GM21515 (cell line): ENCODE measurements around the gene RHOA.
"Not testable (repeated sequence)": the region's sequence is repeated elsewhere in the genome, so short reads cannot be mapped to it uniquely, and the experiment has no call there.

ENCODE experiments used
- ATAC-seq: cut with Tn5 transposase; IDR thresholded peaks from one replicate; pipeline ENCODE4 v1.9.1; 2021; ENCODE audit not compliant: unreplicated experiment

RHOA gene

DNA sequence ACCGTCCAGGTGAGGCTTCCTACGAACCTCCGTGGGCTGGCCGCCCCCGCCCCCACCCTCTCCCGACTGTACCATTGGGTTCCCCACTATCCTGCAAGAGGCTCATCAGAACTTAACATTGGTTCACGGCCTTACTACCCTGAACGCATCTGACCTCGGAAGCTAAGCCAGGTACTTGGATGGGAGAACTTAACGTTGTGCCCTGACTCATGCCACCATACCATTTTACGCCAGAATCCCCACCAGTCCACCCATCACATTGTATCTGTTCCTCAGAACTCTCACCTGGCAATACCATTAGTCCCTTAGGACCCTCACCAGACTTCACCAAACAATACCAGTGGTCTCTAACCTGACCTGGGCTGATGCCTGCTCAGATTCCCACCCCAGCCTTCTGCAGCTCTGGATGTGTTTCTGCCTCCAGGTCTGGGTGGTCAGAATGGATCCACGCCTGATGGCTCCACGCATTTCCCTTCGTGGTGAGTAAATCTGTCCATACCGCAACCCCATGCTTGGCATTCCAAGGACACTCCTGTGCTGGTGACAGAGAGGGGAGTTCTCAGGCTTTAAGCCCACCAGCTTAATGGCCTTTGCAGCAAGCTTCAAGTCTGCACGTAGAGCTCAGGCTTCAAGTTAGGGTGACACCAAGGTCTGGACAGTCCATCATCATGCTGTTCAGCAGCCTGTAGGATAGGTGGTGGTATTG is 1.0 kb upstream of the RHOA start:
- no peak for ATAC-seq

DNA sequence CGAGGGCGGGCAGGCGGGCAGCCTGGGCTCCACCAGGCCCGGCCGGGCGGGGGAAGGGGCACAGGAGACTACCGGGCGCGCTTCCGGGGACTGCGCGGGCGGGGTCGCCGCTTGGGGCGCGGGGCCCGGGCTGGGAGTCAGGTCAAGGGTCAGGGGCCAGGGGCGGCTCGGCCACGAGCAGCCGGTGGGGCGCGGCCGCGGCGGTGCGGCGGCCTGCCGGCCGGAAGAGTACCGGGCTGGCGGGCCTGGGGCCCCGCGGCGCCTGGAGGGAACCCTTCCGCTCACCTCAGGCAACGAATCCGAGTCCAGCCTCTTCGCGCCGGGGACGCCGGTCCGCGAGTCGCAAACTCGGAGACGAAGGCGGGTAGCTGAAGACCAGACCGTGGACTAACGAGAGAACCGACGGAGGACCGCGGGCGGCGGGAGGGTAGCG is 225 bp downstream of the RHOA start:
- ATAC-seq = peak; percentile 28

DNA sequence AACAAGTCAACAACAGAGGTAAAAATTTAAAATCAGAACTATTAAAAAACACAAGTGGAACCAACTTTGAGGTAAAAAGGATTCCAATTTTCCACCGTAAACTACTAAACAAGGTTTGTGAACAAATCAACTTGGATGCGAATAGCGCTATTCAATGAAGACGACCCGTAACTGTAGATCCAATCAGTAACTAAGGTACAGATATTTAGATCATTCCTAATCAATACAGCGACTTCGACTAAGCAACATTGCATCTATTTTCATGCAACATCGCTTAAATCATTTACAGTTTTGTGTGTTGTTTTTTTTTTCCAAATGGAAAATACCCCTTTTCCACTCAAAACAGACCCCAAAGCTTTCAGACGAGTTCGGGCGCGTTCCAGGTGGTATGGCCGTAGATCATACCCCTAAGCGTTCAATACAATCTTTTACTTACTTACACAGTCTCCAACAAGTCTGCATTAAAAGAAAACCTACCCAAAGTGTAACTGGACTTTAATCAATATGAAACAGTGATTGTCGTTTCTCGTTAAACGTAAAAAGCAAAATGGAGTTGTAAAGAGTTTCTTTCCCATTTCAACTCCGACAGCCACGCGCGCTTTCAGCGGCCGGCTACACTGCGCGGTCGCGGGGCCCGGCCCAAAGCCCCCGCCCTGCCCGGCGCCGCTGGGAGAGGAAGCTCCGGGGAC is 786 bp downstream of the RHOA start:
- ATAC-seq = no peak

DNA sequence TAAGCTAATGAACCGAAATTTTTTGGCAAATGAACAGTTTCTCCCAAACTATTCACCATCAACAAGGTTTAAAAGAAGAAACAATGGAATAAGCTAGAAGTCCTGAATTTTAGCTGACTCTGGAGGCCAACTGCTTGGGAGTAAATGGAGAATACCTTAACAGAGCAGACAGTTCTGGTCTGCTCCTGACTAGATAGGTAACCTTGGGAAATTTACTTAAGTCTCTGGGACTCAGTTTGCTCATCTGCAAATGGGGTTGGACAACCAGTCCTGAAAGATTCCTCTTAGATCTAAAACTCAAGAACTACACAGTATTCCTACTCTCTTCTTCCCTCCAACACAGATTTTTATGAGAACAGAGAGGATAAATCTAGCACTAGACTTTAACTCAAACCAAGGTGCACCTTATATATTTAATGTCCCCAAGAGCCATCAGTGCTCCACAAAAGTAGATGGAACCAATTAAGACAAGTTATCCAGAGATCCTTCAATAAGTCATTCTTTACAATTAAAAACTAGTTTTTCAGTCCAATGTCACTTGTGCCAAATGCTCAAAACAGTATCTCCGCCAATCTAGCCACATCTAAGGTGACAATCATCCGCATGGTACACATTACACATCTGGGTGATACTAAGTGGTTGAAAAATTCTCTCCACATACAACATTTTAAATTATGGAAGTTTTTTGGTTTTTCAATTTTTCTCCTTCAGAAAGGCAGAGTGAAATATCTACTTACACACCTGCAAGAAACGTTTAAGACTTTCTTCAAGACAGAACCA is 1.5 kb downstream of the RHOA start:
- no peak for ATAC-seq

DNA sequence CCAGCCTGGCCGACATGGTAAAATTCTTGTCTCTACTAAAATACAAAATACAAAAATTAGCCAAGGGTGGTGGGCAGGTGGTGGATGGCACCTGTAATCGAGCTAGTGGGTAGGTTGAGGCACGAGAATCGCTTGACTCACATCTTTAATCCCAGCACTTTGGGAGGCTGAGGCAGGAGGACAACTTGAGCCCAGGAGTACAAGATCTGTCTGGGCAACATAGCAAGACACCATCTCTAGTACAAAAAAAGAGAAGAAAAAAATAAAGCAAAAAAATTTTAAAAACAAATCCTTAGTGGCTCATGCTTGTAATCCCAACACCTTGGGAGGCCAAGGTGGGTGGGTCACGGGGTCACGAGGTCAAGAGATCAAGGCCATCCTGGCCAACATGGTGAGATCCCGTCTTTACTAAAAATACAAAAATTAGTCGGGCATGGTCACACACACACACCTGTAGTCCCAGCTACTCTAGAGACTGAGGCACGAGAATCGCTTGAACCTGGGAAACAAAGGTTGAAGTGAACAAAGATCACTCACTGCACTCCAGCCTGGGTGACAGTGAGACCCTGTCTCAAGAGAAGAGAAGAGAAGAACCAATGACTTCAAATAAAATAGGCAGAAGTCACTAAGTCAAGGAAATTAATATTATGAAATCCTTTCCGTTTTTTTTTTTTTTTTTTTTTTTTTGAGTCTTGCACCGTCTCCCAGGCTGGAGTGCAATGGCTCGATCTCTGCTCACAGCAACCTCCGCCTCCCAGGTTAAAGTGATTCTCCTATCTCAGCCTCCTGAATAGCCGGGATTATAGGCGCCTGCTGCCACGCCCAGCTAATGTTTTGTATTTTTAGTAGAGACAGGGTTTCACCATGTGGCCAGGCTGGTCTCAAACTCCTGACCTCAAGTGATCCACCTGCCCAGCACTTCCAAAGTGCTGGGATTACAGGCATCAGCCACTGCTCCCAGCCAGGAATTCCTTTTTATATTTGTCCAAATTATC is 4.9 kb downstream of the RHOA start:
- ATAC-seq = no peak

DNA sequence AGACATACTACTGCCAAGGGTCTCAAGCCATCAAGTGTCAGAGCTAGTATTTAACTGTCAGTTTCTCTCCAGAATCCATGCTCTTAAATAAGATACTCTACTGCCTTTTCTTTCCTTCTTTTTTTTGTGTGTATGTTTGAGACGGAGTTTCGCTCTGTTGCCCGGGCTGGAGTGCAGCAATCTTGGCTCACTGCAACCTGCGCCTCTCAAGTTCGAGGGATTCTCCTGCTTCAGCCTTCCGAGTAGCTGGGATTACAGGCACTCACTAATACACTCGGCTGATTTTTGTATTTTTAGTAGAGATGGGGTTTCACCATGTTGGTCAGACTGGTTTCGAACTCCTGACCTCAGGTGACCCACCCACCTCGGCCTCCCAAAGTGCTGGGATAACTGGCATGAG is 6.2 kb downstream of the RHOA start:
- ATAC-seq = not testable (repeated sequence)

DNA sequence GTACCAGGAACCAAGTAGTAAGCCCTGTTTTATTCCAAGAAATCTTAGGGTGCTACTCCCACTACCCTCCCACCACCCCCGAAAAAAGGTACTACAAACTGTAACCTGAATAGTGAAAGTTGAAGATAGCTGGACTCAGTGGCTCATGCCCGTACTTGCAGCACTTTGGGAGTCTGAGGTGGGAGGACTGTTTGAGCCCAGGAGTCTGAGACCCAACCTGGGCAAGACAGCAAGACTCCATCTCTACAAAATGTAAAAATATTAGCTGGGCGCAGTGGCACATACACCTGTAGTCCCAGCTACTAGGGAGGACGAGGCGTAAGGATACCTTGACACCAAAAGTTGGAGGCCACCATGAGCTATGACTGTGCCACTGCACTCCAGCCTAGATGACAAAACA is 7.9 kb downstream of the RHOA start:
- no peak for ATAC-seq

DNA sequence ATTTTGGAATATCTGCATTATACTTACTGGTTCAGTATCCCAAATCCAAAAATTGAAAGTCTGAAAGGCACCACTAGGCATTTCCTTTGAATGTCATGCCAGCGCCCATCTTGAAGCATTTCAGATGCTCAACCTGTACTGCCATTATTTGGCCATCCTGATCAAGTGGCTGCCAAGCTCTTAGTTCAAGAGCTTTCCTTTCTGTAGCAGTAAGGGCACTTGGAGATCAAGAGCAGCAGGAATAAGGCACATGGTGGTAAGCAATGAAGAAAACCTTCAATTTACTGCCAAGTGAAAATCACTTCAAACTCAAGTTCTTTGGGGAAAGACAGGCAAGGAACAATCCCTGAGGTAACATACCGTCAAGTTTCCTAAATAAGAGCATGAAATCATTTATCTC is 10.0 kb downstream of the RHOA start:
- ATAC-seq = no peak

DNA sequence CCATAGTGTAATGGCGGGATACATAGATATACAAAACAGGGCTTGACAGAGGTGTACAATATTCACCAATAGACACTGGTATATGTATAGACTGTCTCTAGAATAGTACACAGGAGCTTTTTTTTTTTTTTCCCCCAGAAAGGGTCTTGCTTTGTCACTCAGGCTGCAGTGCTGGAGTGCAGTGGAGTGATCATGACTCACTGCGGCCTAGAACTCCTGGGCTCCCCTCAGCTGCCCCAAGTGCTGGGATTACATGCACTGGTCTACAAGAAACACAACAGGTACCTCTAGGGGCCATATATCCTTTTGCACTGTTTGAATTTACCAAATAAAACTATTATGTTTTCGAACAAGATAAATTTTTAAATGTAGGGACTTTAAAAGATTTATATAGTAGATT is 12.3 kb downstream of the RHOA start:
- ATAC-seq = no peak

DNA sequence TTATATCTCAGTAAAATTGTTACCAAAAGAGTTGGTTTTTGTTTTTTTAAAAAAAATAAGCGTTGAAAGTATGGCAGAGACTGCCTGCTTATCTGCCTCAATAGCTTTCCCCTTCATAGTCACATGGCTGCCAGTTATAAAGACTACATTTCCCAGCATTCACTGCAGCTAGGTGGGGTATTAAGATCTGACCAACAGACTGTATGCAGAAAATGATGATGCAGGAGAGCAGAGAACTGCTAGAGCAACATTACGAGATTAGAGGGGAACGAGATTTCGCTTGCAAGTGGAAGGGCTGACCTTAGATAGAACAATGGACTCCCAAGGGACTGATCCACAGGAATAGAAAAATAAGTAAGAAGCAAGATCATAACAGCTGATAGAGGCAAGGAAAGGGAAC is 14.3 kb downstream of the RHOA start:
- no peak for ATAC-seq

DNA sequence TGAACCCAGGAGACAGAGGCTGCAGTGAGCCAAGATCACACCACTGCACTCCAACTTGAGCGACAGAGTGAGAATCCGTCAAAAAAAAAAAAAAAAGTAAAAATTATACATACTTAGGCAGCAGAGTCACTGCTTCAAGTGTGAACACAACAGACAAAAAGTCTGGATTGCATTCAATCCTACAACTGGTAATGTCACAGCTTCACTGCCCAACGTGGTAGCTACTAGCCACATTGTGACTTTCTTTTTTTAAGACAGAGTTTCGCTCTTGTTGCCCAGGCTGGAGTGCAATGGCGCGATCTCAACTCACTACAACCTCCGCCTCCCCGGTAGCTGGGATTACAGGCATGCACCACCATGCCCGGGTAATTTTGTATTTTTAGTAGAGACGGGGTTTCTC is 20.5 kb downstream of the RHOA start:
- not testable (repeated sequence) for ATAC-seq

DNA sequence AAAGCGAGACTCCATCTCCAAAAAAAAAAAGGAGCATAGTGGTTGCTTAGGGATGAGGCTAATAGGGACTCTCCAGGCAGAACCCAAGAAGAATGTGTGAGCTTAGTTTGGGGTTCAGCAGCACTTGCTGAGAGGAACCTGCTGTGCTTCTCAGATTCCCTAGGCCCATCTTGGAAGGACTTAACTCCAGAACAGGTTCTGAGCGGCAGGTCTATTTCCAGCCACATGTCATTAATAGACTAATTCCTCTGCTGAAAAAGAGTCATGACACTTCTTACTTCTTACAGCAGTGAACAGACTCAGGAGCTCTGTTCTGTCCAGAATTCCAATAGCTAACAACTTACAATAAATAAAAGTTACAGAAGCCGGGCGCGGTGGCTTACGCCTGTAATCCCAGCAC is 22.5 kb downstream of the RHOA start:
- no peak for ATAC-seq

DNA sequence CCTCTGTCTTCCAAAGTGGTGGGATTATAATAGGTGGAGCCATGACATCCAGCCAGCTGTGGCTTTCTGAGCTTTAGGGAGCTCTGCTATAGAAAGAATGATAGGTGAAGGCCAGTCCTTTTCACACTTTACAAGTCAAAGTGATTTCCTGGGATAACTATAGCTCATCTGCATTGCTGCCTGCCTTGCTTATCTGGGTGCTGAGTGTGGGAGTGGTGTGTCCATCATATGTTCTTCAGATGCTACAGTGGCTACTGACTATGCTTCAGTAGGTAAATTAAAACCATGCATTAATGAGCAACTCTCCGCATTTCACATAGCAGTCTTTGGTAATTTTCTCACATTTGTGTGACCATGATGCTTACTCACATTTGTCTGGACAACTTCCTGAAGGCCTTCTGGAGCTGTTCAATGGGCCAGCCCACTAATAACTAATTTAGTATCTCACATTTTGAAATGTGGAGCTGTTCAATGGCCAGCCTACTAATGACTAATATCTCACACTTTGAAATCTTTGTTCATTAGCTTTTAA is 23.4 kb downstream of the RHOA start:
- ATAC-seq = no peak

DNA sequence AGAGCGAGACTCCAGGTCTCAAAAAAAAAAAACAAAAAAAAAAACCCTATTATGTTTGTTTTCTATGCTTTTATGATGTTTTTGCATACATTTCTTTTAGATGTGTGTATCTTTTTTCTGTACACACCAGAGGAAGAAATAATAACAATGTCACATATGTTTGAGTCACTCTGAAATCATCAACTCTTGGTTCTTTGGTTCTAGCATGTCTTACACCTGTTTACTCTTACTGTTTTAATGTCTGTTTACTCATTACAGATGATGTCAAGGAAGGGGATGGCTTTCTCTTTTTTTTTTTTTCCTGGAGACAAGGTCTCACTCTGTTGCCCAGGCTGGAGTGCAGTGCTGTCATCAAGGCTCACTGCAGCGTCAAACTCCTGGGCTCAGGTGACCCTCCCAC is 24.1 kb downstream of the RHOA start:
- ATAC-seq = no peak

DNA sequence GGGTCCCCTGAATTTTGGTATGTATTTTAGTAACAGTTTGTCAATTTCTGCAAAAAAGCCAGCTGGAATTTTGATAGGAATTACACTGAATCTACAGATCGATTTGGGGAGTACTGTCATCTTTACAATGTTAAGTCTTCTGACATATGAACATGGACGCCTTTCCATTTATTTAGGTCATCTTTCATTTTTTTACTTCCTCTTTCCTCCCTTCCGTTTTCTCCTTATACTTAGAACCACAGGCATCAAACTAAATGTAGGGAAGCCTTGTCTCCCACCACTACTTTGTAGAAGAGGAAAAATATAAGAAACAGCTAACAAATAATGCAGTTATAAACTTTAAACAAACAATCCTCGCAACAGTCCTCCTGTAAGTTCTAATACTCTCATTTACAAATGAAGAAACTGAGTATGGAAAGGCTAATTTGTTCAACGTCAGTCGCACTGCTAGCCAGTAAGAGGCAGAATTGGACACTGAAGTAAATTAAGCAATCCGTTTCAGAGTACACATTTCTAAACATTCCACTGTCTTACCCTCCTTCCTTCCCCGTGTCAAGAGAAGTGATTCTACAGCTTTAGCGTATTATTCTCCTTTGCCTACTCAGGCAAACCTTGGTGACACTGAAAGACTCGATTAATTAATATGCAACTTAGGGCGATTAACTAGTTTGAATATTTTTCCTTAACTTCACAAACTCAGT is 25.6 kb downstream of the RHOA start:
- no peak for ATAC-seq

DNA sequence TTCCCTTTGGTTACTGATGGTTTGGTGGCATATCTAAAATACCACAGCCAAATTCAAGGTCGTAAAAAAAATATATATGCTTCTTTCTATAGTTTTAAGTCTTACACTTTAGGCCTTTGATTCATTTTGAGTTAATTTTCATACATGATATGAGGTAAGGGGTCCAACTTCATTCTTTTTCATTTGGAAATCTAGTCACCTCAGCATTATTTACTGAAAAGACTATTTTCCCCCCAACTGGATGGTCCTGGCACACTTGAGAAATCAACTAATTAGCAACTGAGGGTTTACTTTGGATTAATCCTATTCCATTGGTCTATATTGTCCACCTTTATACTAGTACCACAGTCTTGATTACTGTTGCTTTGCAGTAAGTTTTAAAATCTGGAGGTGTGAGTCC is 26.2 kb downstream of the RHOA start:
- ATAC-seq = no peak

DNA sequence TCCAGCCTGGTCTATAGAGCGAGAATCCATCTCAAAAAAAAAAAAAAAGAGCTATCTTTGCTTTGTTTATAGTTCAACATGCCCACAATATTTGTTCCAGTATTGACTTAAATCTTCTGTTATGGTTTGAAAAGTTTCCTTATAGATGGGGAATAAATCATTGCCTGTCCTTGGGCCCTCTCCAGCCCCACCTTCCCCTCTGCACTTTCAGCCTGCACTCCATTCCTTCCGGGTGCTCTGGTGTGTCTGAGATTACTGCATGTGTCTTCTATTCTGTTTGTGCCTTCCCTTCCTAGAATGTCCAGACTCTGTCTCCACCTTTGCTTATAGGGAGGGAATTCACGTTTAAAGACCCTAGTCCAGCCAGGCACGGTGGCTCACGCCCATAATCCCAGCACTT is 28.4 kb downstream of the RHOA start:
- ATAC-seq = no peak

DNA sequence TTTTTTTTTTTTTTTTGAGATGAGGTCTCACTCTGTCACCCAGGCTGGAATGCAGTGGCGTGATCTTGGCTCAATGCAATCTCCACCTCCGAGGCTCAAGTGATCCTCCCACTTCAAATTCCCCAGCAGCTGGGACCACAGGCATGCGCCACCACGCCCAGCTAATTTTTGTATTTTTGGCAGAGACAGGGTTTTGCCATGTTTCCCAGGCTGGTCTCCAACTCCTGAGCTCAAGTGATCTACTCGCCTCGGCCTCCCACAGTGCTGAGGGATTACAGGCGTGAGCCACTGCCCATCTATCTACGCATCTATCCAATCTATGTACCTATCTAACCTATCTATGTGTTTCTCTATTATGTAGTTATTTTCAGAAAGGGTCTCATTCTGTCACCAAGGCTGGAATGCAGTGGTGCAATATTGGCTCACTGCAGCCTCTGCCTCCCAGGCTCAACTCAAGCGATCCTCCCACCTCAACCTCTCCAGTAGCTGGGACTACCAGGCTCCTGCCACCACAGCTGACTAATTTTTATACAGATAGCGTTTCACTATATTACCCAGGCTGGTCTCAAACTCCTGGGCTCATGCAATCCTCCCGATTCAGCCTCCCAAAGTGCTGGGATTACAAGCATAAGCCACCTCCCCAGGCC is 33.4 kb downstream of the RHOA start:
- ATAC-seq = no peak

DNA sequence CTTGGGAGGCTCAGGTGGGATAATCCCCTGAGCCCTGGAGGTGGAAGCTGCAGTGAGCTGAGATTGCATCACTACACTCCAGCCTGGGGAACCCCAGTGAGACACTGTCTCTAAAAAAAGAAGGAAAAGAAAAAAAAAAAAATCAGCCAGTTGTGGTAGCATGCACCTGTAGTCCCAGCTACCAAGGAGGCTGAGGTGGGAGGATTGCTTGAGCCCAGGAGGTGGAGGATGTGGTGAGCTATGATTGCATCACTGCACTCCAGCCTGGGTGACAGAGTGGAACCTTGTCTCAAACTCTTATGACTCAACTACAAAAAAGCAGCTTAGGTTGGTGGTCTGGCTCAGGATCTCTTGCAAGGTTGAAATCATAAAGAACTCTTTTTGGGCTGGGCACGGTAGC is 34.3 kb downstream of the RHOA start:
- no peak for ATAC-seq

DNA sequence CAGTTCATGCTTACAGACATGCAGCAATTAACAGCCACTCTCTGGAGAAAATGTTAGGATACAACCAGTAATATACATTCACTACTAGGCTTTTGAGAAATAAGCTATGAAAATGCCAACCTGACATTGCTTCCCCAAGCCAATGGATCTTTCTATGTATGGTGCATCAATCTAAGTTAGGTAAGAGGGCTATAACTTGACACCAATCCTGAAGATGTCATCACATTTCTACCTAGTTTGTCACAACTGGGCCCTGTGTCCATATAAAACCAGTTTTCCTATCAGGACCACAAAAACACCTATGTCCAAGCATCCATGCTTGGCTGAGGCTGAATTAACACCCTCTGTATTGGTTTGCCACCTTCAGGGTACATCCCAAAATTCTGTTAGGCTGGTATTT is 39.8 kb downstream of the RHOA start:
- ATAC-seq = no peak
